Gastroesophageal sphincter (tissue), 4 donors: Measurements from ENCODE around the gene OST4. TPM values are rescaled to one million over a fixed set of nuclear protein-coding genes. Genes with fewer than 3 reads are reported as not detected.
A peak's percentile ranks its signal among the peaks of the same experiment; 100 is the strongest.

Source experiments
- ATAC-seq: fragments of 150-250 bp; one replicate; pipeline ENCODE4 v1.9.1; 2016; ENCODE audit warnings: mild to moderate bottlenecking, moderate library complexity
- H3K27ac ChIP-seq, 4 donors: fragments of 200-600 bp; sonication (generic) in 3 of 4; 1 replicate in 3 of 4; 2 replicates in 1 of 4; pipeline ENCODE4 v1.5.1; 2016 to 2019
- H3K27me3 ChIP-seq: fragments of 200-600 bp; sonication (generic); one replicate; pipeline ENCODE4 v1.5.1; 2019
- H3K36me3 ChIP-seq, 2 donors: fragments of 200-600 bp; sonication (generic); one replicate each; pipeline ENCODE4 v1.5.1; 2019; ENCODE audit warnings: control low read depth in 1 of 2
- H3K4me1 ChIP-seq, 3 donors: fragments of 200-600 bp; sonication (generic); 1 replicate in 2 of 3; 2 replicates in 1 of 3; pipeline ENCODE4 v1.5.1; 2016 to 2019; ENCODE audit warnings: control low read depth in 2 of 3
- H3K4me3 ChIP-seq, 2 donors: fragments of 200-600 bp; sonication (generic); one replicate each; pipeline ENCODE4 v1.5.1; 2019; ENCODE audit warnings: mild to moderate bottlenecking in 1 of 2, moderate library complexity in 1 of 2
- H3K9me3 ChIP-seq, 3 donors: fragments of 200-600 bp; sonication (generic); one replicate each; pipeline ENCODE4 v1.5.1; 2017 to 2019; ENCODE audit warnings: control low read depth in 2 of 3
- CTCF ChIP-seq, 4 experiments: fragments of 200-600 bp in 2 of 4; fragments of 450-650 bp in 2 of 4; sonication (generic) in 1 of 4; IDR thresholded peaks; one replicate each; pipeline ENCODE4 v1.5.1; 2017 to 2019; ENCODE audit warnings: antibody characterized with exemption in 4 of 4, mild to moderate bottlenecking in 2 of 4, moderate library complexity in 2 of 4
- EP300 ChIP-seq: sonication (generic); formaldehyde crosslinking; IDR thresholded peaks from one replicate; pipeline ENCODE4 v1.6.1; 2017; ENCODE audit warnings: antibody characterized with exemption, mild to moderate bottlenecking
- POLR2A ChIP-seq, 2 donors: fragments of 450-650 bp; IDR thresholded peaks; one replicate each; pipeline ENCODE4 v1.6.1; 2017; ENCODE audit warnings: antibody characterized with exemption in 2 of 2, mild to moderate bottlenecking in 2 of 2, moderate library complexity in 1 of 2
- POLR2AphosphoS5 ChIP-seq: sonication (generic); formaldehyde crosslinking; IDR thresholded peaks from one replicate; pipeline ENCODE4 v1.6.1; 2017; ENCODE audit warnings: antibody characterized with exemption
- WGBS, 2 donors: methylation state at CpG; one replicate each; pipeline ENCODE4 v1.1.5; 2018; ENCODE audit warnings: low coverage in 1 of 2; 5-methylcytosine and 5-hydroxymethylcytosine counted together
- total RNA-seq, 4 donors: library from RNA; depleted of rRNA; stranded (reverse); fragments of >200 nt; gene quantifications; one replicate each; pipeline ENCODE4 v1.1.0, GENCODE V29; 2016

The OST4 gene
- total RNA-seq, 4 donors from 2014 or later: 201 to 353 (median 221) TPM

GRCh38 chr2:27099334-27099955 is 28.0 kb upstream of the OST4 start:
- ATAC-seq: no peak

GRCh38 chr2:27097341-27097740 is 25.9 kb upstream of the OST4 start:
- peaks cover 0 to 13% (median 4%) of the 10 kb centered on the region in 3 donors for H3K4me1 ChIP-seq
- H3K27me3 ChIP-seq: no peaks in the 10 kb centered on the region
- H3K27ac ChIP-seq: no peak overlapping the region
- 73 to 88% methylated on average over 3 to 8 of the region's 14 CpGs for WGBS, 2 donors
- peaks cover 0 to 33% of the 10 kb centered on the region in 2 donors for H3K36me3 ChIP-seq
- no peak overlapping the region for H3K4me3 ChIP-seq
- TF ChIP-seq CTCF (IDR thresholded peaks at IDR 0.05) (no peak), POLR2AphosphoS5 (no peak), POLR2A (IDR thresholded peaks at IDR 0.05) (no peak), EP300 (no peak)
- no peaks in the 10 kb centered on the region for H3K9me3 ChIP-seq
- ATAC-seq: no peak

More at GRCh38 chr2:27099334-27099955, 28.0 kb upstream of the OST4 start:
- no CpG with 5 or more reads among the region's 19 CpGs for WGBS, 2 donors
- Histone ChIP-seq H3K9me3 (no peaks in the 10 kb centered on the region), H3K4me3 (no peak overlapping the region), H3K27ac (no peak overlapping the region), H3K36me3 (peaks cover 0 to 24% of the 10 kb centered on the region in 2 donors), H3K4me1 (peaks cover 0 to 13% (median 4%) of the 10 kb centered on the region in 3 donors), H3K27me3 (peaks cover 8% of the 10 kb centered on the region)
- TF ChIP-seq POLR2AphosphoS5: no peak
- no peak for TF ChIP-seq CTCF (IDR thresholded peaks at IDR 0.05)
- TF ChIP-seq POLR2A (IDR thresholded peaks at IDR 0.05): no peak
- TF ChIP-seq EP300: no peak

GRCh38 chr2:27096748-27097297 is 25.4 kb upstream of the OST4 start:
- ATAC-seq: no peak
- Histone ChIP-seq H3K27ac (peak overlapping the region in 1 of 4 donors; percentile 19), H3K4me3 (no peak overlapping the region), H3K4me1 (peaks cover 0 to 13% (median 4%) of the 10 kb centered on the region in 3 donors), H3K27me3 (no peaks in the 10 kb centered on the region), H3K36me3 (peaks cover 0 to 33% of the 10 kb centered on the region in 2 donors), H3K9me3 (no peaks in the 10 kb centered on the region)
- TF ChIP-seq POLR2AphosphoS5 (no peak), POLR2A (IDR thresholded peaks at IDR 0.05) (no peak), EP300 (no peak), CTCF (IDR thresholded peaks at IDR 0.05) (no peak)
- 33 to 58% methylated on average over 2 of the region's 3 CpGs for WGBS, 2 donors

GRCh38 chr2:27095745-27096651 is 24.5 kb upstream of the OST4 start:
- peak; percentile 78 for ATAC-seq
- peak overlapping the region in 1 of 4 donors; percentile 19 for H3K27ac ChIP-seq
- TF ChIP-seq POLR2A (IDR thresholded peaks at IDR 0.05) (no peak), CTCF (IDR thresholded peaks at IDR 0.05) (no peak), EP300 (no peak), POLR2AphosphoS5 (no peak)
- no CpG with 5 or more reads among the region's 18 CpGs for WGBS, 2 donors
- no peaks in the 10 kb centered on the region for H3K27me3 ChIP-seq
- peaks cover 0 to 33% of the 10 kb centered on the region in 2 donors for H3K36me3 ChIP-seq
- H3K4me3 ChIP-seq: peak overlapping the region; percentile 25 to 39
- no peaks in the 10 kb centered on the region for H3K9me3 ChIP-seq
- H3K4me1 ChIP-seq: peaks cover 0 to 13% (median 4%) of the 10 kb centered on the region in 3 donors
